ENCODE results near the gene SMARCA4. TPM values are rescaled to one million over a fixed set of nuclear protein-coding genes. Genes with fewer than 3 reads are reported as not detected.
A peak's percentile ranks its signal among the peaks of the same experiment; 100 is the strongest.

Gene SMARCA4
- total RNA-seq, 4 donors from 2014 or later, result 81.9 to 460 (median 118) TPM

DNA sequence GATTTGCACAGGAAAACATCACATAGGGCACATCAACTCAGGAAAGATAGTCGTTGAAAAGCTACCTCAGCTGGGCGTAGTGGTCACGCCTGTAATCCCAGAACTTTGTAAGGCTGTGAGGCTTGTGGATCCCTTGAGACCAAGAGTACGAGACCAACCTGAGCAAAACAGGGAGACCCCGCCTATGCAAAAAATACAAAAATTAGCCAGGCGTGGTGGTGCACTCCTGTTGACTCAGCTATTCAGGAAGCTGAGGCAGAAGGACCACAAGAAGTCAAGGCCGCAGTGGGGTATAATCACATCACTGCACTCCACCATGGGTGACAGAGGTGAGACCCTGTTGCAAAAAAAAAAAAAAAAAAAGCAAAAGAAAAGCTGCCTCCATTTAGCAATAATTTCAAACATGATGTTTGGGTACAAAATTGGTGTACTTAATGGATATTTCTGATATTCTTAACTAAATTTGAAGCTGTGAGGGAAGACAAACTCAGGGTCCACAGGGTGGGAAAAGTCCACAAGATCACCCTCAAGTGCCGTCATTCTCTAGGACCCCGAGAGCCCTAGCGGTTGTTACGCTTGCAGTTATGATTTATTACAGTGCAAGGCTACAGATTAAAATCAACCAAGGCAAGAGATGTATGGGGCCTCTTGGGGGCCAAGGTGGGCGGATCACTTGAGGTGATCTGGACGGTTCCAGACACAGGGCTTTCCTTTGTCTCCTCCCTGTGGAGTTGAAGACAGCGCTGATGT is 86.0 kb downstream of the SMARCA4 start:
- peaks cover 0 to 3% (median 0%) of the 10 kb centered on the region in 4 donors for H3K4me1 ChIP-seq
- peaks cover 0 to 7% (median 0%) of the 10 kb centered on the region in 4 donors for H3K36me3 ChIP-seq
- WGBS, 2 donors (ENCODE audit: low coverage in 1 of 2), result 89 to 97% methylated on average over 5 to 14 of the region's 14 CpGs
- no peak overlapping the region for H3K27ac ChIP-seq
- TF ChIP-seq EP300 (IDR thresholded peaks at IDR 0.05; ENCODE audit: low read depth) (no peak), POLR2A (IDR thresholded peaks at IDR 0.05) (no peak), POLR2AphosphoS5 (IDR thresholded peaks at IDR 0.05) (no peak)
- TF ChIP-seq, protein P1, sequence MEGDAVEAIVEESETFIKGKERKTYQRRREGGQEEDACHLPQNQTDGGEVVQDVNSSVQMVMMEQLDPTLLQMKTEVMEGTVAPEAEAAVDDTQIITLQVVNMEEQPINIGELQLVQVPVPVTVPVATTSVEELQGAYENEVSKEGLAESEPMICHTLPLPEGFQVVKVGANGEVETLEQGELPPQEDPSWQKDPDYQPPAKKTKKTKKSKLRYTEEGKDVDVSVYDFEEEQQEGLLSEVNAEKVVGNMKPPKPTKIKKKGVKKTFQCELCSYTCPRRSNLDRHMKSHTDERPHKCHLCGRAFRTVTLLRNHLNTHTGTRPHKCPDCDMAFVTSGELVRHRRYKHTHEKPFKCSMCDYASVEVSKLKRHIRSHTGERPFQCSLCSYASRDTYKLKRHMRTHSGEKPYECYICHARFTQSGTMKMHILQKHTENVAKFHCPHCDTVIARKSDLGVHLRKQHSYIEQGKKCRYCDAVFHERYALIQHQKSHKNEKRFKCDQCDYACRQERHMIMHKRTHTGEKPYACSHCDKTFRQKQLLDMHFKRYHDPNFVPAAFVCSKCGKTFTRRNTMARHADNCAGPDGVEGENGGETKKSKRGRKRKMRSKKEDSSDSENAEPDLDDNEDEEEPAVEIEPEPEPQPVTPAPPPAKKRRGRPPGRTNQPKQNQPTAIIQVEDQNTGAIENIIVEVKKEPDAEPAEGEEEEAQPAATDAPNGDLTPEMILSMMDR (IDR thresholded peaks at IDR 0.05), result no peak
- H3K27me3 ChIP-seq, result no peaks in the 10 kb centered on the region
- no peak for DNase-seq
- in situ Hi-C loops (cut with MboI; ENCODE audit: low pct_ligation_motif_present in 1 of 4, low pct_unique_long_range_greater_than_20kb in 1 of 4, low sequenced_read_pairs in 3 of 4) (loop anchor here in 3 of 4 donors (10.0 to 25.0 kb wide), 2 partner anchors 158 to 166 kb away; no protein-coding TSS in a partner anchor), intact Hi-C loops (cut with DNase I; ENCODE audit: low total_unique reads) (loop anchor here (10.0 kb wide), 1 partner anchor 348 kb away; no protein-coding TSS in a partner anchor)
- no peaks in the 10 kb centered on the region for H3K9me3 ChIP-seq
- no peak overlapping the region for H3K4me3 ChIP-seq

DNA sequence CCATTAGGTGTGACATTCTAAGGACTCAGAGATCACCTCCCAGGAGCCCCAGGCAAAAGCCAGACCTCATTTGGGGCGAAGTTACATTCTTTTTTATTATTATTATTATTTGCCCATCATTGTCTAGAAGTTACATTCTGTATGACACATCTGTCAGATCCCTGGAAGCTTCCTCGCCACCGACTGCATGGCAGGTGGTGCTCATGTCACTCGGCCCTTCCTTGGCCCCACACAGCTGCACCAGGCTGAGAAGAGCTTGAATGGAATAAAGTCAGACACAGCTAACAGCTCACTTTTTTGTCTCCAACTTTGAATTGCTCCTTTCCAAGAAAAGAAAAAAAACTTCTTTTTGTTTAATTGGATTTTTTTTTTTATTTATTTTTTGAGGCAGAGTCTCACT is 87.0 kb downstream of the SMARCA4 start:
- TF ChIP-seq EP300 (IDR thresholded peaks at IDR 0.05; ENCODE audit: low read depth) (no peak), POLR2AphosphoS5 (IDR thresholded peaks at IDR 0.05) (no peak), POLR2A (IDR thresholded peaks at IDR 0.05) (no peak)
- TF ChIP-seq, protein P1 (IDR thresholded peaks at IDR 0.05), result no peak
- Histone ChIP-seq H3K4me1 (peaks cover 0 to 3% (median 0%) of the 10 kb centered on the region in 4 donors), H3K9me3 (no peaks in the 10 kb centered on the region), H3K27me3 (no peaks in the 10 kb centered on the region), H3K4me3 (no peak overlapping the region), H3K27ac (no peak overlapping the region), H3K36me3 (peaks cover 0 to 7% (median 0%) of the 10 kb centered on the region in 4 donors)
- 89 to 95% methylated on average over 4 of the region's 4 CpGs for WGBS, 2 donors (ENCODE audit: low coverage in 1 of 2)
- in situ Hi-C loops (cut with MboI; ENCODE audit: low pct_ligation_motif_present in 1 of 4, low pct_unique_long_range_greater_than_20kb in 1 of 4, low sequenced_read_pairs in 3 of 4) (loop anchor here in 3 of 4 donors (10.0 to 25.0 kb wide), 2 partner anchors 157 to 164 kb away; no protein-coding TSS in a partner anchor), intact Hi-C loops (cut with DNase I; ENCODE audit: low total_unique reads) (loop anchor here (10.0 kb wide), 1 partner anchor 347 kb away; no protein-coding TSS in a partner anchor)
- no peak for DNase-seq

DNA sequence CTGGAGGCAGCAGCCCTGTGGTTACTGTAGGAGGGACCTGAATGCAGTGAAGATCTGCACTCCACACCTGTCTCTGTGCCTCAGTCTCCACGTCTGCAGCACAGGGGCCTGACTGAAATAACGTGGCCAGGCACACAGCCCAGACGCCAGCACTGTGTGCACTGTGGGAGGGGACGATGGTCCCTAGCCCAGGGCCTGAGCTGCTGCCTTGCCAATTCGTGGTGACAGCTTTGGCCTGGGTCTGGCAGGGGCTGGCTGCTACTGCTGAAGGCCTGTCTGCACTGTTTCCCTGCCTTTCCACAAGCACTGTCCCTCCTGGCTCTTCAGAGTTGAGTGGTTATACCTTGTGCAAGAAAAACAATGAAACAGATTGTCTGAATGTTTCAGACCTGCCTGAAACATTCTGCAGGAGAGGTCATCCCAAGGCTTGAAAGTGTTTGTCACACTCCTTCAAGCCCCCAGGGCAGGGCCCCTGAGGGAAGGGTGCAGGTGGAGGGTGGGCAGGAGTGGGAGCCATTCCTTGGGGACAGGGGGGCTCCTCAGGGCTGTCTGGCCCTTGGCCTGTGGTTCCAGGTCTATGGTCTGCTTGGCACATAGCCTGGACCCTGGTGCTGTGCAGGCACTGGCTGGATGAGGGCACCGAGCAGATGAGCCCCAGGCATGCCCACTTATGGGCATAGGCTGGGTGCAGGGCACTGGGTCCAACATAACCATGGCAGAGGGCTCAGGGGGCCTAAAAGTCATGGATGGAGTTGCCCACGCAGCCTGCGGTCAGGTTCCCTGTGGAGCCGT is 89.7 kb downstream of the SMARCA4 start:
- DNase-seq, result no peak
- H3K4me1 ChIP-seq, result peaks cover 0 to 3% (median 0%) of the 10 kb centered on the region in 4 donors
- H3K27me3 ChIP-seq, result no peaks in the 10 kb centered on the region
- H3K36me3 ChIP-seq, result no peaks in the 10 kb centered on the region
- WGBS, 2 donors (ENCODE audit: low coverage in 1 of 2), result 97% methylated on average over 4 of the region's 9 CpGs; no CpG with 5 or more reads in 1 of the 2 donors
- in situ Hi-C loops (cut with MboI; ENCODE audit: low pct_ligation_motif_present in 1 of 4, low pct_unique_long_range_greater_than_20kb in 1 of 4, low sequenced_read_pairs in 3 of 4) (no loop called here), intact Hi-C loops (cut with DNase I; ENCODE audit: low total_unique reads) (no loop called here)
- TF ChIP-seq, protein P1 (IDR thresholded peaks at IDR 0.05), result no peak
- TF ChIP-seq POLR2A (IDR thresholded peaks at IDR 0.05) (no peak), POLR2AphosphoS5 (IDR thresholded peaks at IDR 0.05) (no peak)
- H3K27ac ChIP-seq, result peak overlapping the region in 1 of 4 donors; percentile 21
- H3K9me3 ChIP-seq, result no peaks in the 10 kb centered on the region
- no peak overlapping the region for H3K4me3 ChIP-seq

DNA sequence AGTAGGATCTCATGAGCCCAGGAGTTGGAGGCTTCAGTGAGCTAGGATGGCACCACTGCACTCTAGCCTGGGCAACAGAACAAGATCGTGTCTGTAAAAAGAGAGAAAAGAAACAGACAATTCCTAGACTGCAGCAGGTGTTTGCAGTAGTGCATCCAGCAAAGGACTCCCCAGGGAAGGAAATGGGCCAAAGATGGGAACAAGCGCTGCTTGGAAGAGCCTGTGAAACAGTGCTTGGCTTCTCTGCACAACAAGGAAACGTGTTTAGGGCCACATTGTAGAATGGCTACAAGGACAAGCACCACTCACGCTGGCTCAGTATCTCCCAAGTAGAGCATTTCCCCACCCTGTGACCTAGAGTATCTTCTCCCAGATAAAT is 93.0 kb downstream of the SMARCA4 start:
- Histone ChIP-seq H3K4me3 (no peak overlapping the region), H3K27ac (no peak overlapping the region), H3K27me3 (no peaks in the 10 kb centered on the region), H3K36me3 (peaks cover 0 to 3% (median 0%) of the 10 kb centered on the region in 4 donors), H3K4me1 (peaks cover 0 to 3% (median 0%) of the 10 kb centered on the region in 4 donors), H3K9me3 (no peaks in the 10 kb centered on the region)
- in situ Hi-C loops (cut with MboI; ENCODE audit: low pct_ligation_motif_present in 1 of 4, low pct_unique_long_range_greater_than_20kb in 1 of 4, low sequenced_read_pairs in 3 of 4) (no loop called here), intact Hi-C loops (cut with DNase I; ENCODE audit: low total_unique reads) (no loop called here)
- 80 to 84% methylated on average over 3 to 4 of the region's 4 CpGs for WGBS, 2 donors (ENCODE audit: low coverage in 1 of 2)
- TF ChIP-seq POLR2AphosphoS5 (IDR thresholded peaks at IDR 0.05) (no peak), POLR2A (IDR thresholded peaks at IDR 0.05) (no peak), EP300 (IDR thresholded peaks at IDR 0.05; ENCODE audit: low read depth) (no peak)
- TF ChIP-seq, protein P1 (IDR thresholded peaks at IDR 0.05), result no peak
- no peak for DNase-seq
